CD4-positive, alpha-beta T cell treated with Interferon gamma for 1 hour (primary cell): ENCODE results near the gene CNBD2.
A peak's percentile ranks its signal among the peaks of the same experiment; 100 is the strongest.
"Not testable (repeated sequence)": the region's sequence is repeated elsewhere in the genome, so short reads cannot be mapped to it uniquely, and the experiment has no call there.

Experiments
- DNase-seq: peaks from one replicate; pipeline ENCODE4 v3.0.0-alpha.2; 2020

The CNBD2 gene

DNA sequence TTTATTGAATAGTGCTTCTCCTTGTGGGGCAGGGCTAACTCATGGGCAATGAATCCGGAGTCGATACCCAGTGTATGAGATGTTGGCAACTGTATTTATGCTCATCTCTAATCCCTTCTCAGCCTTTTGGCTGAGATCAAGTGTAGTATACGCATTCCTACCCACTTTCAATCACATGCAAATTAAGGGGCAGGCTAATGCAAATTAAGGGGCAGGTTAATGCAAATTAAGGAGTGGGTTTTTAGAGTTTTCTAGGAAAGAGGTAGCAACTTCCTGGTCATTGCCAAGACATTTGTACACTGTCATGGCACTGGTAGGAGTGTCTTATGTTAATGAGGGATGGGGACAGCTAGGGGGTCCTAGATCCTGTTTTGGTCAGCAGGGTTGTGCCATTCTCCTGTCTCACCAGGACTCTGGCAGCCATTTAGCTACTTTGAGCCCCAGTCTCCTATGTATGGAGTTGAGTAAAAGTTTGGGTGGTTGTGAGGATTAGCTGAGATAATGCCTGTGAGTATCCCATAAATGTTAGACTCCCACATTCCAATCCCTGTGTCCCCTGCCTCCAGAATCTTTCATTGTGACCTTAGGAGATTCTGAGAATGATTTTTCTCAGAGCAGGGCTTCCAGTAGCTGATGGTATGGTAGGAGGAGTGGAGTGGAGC is at the start of gene CNBD2:
TSS of gene CNBD2 (plus strand) at position 612 of the 662 bp plus-strand sequence. CDS start 173 bp downstream, outside the sequence.
- no peak for DNase-seq

DNA sequence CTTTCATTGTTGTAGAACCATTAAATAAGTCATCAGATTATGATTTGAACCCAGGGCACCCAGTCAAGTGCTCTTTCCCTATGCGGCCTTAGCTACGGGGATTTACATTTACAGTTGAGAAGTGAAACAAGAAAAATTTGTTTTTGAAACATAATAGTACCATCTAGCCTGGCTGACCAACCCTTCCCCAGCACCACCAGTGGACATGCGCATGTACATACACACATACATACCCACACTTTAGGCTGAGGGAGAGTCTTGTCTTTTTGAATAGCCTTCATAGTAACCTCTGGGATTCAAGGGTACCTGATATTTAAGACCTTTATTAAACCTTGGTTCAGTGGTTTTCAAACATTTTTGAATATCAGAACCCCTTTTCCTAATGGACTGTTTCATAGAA is 47.9 kb upstream of the CNBD2 start:
- DNase-seq: no peak

DNA sequence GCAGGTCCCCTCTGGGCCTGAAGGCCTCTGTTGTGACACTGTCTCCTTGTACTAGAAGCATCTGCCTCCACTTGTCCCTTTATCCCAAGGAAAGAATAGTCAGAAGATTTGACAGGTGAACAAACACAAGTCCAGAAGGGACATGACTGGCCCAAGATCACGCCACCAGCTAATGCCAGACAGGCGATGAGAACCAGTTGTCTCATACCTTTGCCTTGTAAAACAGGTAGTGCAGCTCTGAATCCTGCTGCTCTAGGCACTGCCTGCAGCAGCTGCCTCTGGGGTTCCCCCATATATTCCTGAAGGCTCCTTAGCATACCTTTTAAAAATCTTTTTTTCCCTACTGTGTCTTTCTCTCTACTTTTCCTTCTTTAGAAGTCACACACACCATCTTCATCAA is 39.1 kb upstream of the CNBD2 start:
- no peak for DNase-seq

DNA sequence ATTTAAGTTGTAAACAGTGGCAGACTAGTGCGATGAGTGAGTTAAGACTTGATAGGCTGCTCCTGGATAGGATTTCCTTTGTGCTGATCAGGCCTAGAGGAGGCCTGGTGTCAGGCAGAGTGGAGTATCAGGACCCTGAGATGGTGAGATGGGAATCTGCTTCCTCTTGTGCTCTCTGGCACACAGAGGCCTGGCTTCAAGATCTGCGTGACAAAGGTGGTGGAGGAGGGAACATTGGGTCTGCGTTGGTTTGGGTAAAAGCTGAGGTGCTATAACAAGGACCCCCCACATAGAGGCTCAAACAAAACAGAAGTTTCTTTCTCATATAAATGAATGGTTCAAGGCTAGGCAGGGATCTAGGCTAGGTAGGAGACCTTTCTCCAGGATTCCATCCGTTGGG is 34.3 kb upstream of the CNBD2 start:
- DNase-seq: no peak

DNA sequence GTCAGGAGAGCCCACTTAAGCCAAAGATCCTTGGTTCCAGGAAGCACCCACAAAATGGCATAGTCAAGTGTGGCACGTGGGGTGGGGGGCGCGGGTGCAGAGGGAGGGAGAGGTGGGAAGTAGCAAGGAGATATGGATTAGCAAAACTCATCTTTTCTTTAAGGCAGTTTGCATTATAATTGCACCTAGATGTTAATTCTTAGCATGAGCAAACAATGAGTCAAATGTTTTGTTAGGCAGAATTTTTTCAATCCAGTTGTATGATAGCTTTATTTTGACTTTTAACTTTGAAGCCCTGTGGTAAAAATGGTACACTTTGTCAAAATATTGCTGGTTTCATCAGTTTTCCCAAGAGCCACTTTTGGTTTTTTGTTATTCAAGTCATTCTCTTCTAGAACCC is 29.1 kb upstream of the CNBD2 start:
- DNase-seq: no peak

DNA sequence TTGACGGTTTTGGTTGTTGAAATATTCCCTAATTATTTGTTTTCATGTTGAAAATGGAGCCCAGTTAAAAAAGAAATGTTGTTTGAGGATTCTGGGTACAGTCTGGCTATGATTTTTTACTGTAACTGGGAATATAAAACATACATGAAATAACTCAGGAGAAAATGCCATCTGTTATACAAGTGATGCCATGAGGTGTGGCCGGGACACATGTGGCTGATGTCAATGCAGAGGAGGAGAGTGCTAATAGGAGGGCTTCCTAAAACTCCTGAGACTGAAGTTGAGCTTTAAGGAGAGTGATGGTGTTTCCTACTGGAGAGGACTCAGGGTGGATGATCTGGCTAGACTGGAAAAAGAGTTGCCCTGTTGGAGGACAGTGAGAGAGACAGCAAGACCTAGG is 26.8 kb upstream of the CNBD2 start:
- no peak for DNase-seq

DNA sequence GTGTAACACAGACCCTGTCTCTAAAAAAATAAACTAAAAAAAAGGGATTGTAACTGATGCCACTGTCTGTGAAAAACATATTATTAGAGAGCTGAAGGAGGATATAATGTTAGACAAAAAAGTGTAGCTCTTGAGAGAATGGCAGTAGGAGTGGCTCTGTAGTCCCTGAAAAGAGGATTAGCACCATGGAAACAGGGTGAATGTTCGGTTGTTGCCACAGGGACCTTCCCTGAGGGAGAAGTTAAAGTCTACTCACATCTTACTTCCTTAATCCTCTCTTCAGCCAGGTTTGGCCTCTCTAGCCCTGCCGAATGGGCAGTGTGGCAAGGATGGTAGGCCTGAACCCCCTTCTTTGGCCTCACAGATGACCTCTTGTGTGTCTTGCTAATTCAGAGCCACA is 26.1 kb upstream of the CNBD2 start:
- no peak for DNase-seq

DNA sequence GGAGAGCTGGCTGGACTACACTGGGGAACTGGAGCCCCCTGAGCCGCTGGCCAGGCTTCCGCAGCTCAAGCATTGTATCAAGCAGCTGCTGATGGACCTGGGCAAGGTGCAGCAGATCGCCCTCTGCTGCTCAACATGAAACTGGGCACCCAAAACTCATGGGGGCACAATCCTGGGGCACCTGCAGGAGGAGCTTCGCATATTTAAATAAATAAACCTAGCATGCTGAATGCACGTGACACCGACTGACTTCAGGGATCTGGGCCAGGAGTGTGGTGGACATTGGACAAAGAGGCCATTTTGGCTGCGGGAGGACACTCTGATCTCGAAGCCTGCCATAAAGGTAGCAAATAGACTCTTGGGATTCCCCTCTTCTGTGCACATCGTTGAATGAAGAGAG is 20.9 kb upstream of the CNBD2 start:
- peak; percentile 6 for DNase-seq

DNA sequence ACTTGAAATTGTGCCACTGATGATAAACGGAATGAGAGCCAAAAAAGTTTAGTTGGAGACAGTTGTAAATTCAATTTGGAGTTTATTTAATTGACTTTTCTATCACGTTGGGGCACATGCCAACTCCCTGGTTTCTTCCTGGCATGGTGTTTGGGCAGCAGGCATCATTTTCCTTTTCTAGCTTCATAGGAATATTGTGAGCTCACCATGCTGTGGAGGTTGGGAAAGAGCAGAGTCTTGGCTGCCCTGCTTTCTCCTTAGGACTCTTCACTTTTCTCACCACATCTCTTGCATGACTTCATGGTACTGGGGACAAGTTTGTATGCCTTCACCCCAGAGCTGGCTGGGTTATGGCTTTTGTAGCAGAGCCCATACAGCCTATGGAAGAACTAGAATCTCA is 20.5 kb upstream of the CNBD2 start:
- no peak for DNase-seq

DNA sequence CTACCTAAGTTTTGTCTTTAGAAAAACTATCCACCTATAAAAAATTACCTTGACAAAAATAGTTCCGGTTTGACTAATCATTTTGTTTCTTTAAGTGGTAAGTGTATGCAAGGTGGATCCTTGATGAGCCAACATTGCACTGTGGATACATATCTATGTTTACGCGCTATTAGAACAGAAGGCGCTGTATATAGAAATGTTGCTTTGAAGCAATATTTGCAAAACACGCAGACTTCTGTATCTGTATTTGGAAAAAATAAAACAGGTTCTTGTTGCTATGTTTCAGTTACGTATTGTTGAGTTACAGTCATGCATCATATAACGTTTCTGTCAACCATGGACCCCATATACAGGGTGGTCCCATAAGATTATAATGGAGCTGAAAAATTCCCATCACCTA is 18.3 kb upstream of the CNBD2 start:
- no peak for DNase-seq

DNA sequence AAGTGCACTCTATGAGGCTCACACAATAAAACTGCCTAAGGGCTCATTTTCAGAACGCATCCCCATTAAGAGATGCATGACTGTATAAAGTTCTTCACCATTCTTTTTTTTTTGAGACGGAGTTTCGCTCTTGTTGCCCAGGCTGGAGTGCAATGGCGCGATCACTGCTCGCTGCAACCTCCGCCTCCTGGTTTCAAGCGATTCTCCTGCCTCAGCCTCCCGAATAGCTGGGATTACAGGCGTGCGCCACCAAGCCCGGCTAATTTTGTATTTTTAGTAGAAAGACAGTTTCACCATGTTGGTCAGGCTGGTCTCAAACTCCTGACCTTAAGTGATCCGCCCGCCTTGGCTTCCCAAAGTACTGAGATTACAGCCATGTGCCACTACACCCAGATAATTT is 16.3 kb upstream of the CNBD2 start:
- not testable (repeated sequence) for DNase-seq

DNA sequence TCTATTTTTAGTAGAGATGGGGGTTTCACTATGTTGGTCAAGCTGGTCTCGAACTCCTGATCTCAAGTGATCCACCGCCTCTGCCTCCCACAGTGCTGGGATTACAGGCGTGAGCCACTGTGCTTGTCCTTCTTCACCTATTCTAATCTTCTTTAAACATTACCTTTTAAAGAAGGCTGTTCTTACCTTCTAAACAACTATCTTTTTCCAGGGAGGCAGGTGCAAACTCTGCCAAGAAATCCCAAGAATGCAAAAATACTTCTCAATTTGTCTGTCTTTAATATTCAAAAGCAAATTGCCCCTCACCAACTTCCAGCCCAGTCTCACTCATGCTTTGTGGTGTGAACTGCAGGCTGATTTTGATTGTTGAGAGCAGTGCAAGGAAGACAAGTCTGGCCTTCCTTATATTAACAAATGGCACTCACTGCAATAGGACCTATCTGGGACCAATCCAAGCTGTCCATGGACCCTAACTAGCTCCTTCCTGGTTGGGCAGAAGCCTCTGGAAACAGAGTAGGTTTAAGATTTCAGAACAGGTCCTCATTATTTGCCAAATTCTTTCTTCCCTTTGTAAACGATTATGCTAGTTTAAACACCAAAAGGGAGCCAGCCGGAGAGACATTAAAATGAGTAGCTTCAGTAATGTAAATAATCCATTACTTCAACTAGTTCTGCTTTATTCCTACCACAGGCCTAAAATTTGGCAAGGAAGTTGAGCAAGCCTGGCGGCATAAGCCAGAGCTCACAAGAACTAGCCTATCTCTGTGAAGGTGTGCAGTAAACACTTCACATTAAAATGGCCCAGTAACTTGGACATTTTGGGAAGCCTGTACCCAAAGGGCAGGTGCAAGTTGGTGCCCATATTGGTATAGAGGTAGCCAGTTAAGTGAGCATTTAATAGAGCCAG is 15.7 kb upstream of the CNBD2 start:
- no peak for DNase-seq

DNA sequence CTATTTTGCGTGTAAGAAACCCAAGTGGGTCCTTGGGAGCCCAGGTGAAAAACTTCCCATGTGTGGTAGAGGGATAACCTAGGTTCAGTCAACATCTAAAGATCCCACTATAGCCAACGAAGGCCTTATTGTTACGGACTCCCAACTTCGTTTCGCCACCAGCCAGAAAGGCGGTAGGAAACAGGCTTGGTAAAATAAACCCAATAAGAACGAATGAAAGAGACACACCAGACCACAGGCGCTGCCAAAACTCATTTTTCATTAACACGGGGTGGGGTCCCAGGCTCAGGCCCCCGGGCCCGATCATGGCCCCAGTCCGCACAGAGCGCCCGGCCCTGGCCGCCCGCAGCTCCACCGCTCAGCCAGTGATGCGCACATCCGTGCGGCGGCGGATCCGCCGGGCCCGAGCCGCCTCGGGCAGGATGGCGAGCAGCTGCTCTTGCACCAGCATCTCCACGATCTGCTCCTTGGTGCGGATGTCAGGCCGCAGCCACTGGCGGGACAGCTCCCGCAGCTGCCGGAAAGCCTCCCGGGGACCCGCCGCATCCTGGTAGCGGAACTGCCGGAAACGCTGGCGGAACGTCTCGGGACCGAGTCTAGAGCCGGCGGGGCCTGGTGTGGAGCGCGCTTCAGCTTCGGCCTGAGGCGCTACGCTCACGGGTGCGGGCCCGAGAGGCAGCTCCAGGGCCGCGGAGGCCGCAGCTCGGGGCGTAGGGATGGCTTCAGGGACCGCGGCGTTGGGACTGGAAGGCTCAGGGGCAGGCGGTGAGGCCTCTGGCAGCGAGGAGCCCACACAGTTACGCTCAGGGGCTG is 14.8 kb upstream of the CNBD2 start:
- DNase-seq: peak; percentile 65

DNA sequence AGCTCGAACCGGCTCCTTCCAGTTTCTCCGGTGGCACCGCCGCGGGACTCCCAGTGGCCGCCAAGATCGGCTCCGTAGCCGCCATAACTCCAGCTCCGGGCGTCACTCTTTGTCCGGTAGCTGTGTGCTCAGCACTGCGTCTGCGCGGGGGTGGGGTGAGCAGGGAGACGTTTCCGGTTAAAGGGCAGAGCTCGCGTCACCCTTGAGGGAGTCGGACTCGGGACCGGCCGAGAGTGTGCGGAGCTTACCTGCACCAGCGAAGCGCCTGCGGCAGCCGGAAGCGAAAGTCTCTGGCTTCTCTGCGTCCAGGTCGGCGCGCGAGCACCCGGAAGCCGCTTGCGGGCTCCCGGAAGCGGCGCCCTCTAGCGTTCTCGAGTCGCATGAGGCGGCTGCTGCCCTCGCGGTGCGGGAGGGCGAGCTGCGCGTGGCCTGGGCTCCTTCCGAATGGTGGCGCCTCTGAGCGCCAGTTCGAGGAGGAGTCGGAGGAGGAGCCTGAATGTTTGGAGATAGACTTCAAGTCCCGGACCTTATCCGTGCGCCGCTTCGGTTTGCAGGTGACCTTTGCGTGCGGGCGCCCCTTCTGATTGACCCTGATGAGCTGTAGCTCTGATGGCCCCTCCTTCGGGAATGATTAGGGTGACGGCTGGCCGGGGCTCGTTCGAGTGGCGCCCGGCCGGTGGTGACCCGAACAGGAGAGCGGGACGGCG is 14.0 kb upstream of the CNBD2 start, which contains the start of gene SCAND1:
TSS of gene SCAND1 (minus strand) at position 303 of the 707 bp plus-strand sequence. CDS start at position 85, 218 bp downstream.
- peak; percentile 99 for DNase-seq

DNA sequence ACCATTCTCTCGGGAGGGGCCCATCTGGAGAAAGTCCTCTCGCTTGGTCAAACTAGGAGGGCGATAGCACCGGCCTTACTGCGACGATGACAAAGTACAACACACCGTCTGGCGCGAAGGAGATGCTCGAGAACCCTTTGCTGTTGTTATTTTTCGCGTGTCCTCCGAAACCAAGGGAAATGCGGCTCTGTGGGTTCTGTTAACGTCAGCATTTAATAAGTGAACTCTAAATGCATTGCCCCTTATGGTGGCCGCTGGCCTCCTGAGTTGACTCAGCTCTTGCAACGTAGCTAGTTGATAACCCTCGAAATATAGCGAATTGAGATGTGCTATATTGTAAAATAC is 13.5 kb upstream of the CNBD2 start:
- peak; percentile 42 for DNase-seq

DNA sequence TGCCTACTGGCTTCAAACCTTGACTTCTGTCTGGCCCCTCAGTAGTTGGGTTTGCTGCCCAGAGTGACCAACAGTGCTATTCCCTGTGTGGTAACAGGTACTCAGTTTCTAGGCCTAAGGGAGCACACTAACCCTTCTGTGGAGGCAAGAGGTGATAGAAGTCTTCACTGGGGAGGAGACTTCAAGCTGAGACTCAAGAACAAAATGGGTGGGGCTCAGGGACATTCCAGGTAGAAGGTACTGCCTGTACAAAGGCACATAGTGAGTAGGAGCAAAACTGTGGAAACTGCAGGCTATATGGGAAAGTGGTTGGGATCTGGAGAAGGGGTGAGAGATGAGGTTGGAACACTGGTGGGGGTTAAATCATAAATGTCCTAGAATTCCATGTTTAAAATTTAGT is 11.8 kb upstream of the CNBD2 start:
- DNase-seq: no peak

DNA sequence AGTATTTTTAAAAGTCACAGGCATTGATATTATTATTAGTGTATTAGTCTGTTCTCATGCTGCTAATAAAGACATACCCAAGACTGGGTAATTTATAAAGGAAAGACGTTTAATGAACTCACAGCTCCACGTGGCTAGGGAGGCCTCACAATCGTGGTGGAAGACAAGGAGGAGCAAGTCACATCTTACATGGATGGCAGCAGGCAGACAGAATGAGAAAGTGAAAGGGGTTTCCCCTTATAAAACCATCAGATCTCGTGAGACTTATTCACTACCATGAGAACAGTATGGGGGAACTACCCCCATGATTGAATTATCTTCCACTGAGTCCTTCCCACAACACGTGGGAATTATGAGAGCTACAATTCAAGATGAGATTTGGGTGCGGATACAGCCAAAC is 9.1 kb upstream of the CNBD2 start:
- DNase-seq: not testable (repeated sequence)

DNA sequence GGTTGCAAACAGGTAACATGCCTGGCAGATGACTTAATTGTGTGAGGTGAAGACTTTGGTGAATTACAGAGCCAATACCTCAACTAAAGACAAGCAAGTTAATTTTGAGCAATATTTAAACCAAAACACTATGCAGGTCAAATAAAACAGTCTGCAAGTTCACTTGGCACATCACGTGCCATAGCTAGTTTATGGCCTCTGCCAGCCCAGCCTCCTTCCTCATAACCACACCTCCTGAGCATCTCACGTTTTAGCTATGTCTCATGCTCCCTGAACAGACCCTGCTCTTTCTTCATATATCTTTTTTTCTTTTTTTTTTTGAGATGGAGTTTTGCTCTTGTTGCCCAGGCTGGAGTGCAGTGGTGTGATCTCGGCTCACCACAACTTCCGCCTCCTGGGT is 4.5 kb upstream of the CNBD2 start:
- no peak for DNase-seq

DNA sequence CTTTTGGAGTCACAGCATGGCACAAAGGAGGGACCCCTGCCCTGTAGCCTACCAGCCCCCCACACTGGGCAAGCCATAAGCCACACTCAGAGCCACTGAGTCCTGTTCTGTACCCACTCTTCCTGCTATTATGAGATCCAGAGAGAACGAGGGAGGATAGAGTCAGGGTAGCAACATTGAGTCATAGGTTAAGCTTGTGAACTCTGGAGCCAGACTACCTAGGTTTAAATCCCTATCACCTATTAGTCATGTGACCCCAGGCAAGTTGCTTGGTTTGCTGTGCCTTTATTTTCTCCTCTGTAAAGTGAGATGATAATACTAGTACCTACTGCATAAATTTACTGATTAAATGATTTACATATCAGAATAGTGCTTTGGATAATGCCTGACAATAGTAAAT is 540 bp downstream of the CNBD2 start:
- DNase-seq: no peak

DNA sequence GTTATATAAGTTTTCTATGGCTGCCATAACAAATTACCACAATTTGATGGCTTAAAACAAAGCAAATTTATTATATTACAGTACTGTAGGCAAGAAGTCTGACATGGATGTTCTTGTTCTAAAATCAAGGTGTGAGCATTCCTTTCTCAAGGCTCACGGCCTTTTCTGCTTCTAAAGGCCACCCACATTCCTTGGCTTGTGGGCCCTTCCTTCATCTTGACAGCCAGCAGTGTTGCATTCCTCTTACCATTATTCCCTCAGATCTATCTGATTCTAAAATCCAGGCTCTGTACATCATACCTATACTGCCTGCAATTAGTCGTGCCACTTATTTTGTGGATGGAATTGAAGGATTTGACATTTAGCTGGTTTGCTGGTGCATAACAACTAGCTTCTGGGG is 3.6 kb downstream of the CNBD2 start:
- DNase-seq: no peak

DNA sequence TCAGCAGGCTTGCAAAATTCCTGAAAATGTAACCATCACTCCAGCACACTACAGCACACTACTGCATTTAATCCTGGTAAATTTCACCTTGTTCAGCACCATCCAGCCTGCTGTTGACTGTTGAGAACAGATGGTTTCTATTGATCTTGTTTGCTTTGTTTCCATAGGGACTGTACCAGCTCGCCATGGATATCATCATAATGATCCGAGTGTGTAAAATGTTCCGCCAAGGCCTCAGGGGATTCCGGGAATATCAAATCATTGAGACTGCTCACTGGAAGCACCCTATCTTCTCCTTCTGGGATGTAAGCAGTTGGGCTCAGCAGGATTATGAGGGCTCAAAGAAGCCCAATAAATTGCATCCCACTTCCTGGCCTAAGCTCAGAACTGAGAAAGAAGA is 4.1 kb downstream of the CNBD2 start:
- no peak for DNase-seq

DNA sequence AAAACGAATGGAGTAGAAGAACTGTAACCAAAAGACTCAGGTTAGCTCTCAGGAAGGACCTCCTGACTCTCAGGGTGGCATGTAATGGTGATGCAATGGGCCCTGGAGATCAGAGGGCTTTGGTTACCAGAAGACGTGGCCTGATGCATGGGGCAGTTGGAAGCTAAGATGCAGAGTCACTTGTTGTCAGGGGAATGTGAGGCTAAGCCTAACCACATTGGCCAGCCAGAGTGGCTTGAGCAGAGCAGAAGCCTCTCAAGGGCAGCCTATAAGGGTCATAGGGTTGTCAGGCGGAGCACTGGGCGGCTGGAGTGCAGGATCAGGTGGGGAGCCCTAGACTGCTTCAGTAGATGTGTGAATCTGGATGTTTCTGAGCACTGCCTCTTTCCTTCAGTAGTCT is 5.9 kb downstream of the CNBD2 start:
- DNase-seq: no peak
